ENCODE results near the gene RTN4.
"Not testable (repeated sequence)": the region's sequence is repeated elsewhere in the genome, so short reads cannot be mapped to it uniquely, and the experiment has no call there.

Gene RTN4

GRCh38 chr2:55063226-55063625, 13.0 kb upstream of the RTN4 start:
- no peak for DNase-seq

GRCh38 chr2:55062754-55063153, 12.5 kb upstream of the RTN4 start:
- no peak for DNase-seq

DNA sequence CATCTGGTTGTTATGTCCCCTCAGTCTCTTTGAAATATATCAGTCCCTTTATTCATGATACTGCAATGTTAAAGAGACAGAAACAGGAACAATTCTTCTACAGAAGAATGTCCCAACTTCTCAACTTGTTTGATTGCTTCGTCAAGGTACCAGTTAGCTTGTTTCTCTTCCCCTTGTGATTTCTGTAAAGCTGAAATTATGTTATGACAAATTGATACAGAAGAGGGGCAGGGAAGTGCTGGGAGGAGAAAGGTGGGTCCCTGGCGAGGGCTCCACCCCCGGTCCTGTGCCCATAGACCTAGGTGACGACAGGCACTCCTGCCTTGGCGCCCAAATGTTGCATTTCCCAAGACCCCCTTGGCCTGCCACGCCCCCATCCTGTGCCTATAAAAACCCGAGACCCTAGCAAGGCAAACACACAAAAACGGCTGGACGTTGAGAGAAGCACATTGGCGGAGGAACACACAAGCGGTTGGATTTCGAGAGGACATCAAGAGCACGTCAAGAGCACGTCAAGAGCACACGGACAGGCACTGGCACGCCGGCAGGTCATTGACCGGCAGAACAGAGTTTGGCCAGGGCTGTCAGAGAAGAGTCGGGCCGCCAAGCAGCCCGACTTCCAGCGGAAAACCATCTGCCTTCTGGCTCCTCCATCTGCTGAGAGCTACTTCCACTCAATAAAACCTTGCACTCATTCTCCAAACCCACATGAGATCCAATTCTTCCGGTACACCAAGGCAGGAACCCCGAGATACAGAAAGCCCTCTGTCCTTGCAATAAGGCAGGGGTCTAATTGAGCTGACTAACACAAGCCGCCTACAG, 11.5 kb upstream of the RTN4 start:
- DNase-seq, result no peak

GRCh38 chr2:55059793-55060192, 9.5 kb upstream of the RTN4 start:
- no peak for DNase-seq

- no peak for DNase-seq
These were observed 7.2 kb upstream of the RTN4 start for GRCh38 chr2:55057474-55057873.

DNA sequence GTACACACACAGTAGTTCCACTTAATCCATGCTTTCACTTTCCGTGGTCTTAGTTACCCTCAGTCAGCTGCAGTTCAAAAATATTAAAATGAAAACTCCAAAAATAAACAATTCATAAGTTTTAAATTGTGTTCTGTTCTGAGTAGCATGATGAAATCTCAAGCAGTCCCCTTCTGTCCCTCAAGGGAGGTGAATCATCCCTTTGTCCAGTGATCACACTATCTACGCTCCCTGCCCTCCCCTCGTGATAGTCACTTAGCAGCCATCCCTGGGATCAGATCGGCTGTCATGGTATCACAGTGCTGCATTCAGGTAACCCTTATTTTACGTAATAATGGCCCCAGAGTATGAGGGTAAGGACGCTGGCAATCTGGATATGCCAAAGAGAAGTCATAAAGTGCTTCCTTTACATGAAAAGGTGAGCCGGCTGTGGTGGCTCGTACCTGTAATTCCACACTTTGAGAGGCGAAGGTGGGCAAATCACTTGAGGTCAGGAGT, 5.8 kb upstream of the RTN4 start:
- DNase-seq, result no peak

- peak; percentile 29 for DNase-seq
These were observed 4.0 kb upstream of the RTN4 start for GRCh38 chr2:55054106-55054875.

- not testable (repeated sequence) for DNase-seq
These were observed 3.0 kb upstream of the RTN4 start for GRCh38 chr2:55053225-55053624.

DNA sequence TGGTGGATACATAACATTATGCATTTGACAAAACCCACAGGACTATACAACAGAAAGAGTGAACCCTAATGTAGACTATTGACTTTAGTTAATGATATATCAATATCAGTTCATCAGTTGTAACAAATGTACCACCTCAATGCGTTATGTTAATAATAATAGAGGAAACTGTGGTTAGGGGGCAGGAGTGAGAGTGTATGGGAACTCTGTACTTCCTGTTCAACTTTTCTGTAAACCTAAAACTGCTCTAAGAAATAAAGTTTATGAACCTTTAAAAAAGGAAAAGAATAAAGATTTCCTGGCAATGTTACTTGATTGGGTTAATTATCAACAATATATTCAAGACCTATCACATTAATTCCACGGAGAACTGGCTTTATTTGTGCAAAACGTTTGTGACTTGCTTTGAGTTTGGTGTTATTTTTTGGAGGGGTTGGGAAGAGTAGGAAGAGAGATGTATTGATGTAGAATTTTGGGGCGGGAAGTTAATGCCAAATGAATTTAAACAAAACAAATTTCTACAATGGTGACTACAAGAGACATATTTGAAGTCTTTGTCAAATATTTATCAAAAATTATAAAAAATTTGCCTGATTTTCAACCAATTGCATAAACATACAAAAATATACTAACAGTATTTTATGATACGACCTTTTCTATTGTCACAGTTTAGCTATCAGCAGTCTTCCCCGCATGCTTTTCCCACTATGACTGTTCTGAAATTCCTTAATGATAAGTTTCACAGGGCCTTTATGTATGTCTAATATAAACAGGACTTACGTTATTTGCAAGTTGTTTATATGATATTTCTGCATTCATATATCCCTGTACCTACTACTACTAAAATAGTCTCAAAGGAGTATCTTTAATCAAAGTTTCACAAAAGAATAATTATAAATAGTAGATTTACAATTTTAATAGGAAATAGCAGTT, 2.1 kb upstream of the RTN4 start:
- DNase-seq, result no peak

- DNase-seq, result no peak
These were observed 995 bp upstream of the RTN4 start for GRCh38 chr2:55051026-55051866.

- no peak for DNase-seq
These were observed 491 bp downstream of the RTN4 start for GRCh38 chr2:55049821-55050099.

GRCh38 chr2:55049043-55049820, 1.0 kb downstream of the RTN4 start:
- peak; percentile 64 for DNase-seq

DNA sequence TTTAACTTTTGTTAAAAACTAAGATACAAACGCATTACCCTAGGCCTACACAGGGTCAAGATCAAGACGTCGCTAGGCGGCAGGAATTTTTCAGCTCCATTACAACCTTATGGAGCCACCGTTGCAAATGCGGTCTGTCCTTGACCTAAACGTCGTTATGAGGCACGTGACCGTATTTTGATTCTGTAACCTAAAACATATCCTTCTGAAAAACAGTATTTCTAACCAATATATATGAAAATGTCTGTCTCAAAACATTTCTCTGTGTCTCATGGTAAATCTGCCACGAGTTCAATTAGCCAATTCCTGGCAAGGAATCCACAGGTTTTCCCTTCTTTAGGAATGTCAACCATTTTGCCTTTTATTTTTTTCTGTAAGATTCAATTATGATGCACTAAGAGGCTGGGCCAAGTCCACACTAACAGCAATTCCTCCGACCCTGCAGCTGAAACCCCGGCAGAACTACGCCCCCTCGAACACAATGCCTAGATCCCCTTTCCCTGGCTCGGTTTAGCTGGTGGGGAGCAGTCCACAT, 1.7 kb downstream of the RTN4 start:
- DNase-seq, result peak; percentile 53

DNA sequence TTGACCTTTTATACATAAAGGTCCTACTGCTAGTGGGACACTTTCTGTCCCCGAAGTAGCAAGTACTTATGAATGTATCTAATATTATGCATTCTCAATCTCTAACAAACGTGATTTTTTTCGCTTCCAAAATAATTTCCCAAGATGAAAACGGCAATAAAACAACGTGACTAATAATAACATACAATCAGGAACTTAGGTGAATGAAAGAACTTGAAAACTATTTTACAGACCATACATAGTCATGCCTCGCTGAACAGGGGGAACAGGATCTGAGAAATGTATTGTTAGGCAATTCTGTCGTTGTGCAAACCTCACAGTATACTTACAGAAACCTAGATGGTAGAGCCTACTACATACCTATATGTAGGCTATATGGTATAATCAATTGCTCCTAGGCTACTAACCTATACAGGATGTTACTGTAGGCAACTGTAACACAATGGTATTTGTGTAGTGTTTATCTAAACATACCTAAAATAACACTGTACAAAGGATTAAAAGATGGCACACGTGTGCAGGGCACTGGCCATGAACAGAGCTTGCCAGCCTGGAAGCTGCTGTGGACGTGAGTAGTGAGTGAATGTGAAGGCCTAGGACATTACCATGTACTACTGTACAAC, 2.5 kb downstream of the RTN4 start:
- DNase-seq, result peak; percentile 57

- DNase-seq, result no peak
These were observed 4.5 kb downstream of the RTN4 start for GRCh38 chr2:55045780-55046179.

DNA sequence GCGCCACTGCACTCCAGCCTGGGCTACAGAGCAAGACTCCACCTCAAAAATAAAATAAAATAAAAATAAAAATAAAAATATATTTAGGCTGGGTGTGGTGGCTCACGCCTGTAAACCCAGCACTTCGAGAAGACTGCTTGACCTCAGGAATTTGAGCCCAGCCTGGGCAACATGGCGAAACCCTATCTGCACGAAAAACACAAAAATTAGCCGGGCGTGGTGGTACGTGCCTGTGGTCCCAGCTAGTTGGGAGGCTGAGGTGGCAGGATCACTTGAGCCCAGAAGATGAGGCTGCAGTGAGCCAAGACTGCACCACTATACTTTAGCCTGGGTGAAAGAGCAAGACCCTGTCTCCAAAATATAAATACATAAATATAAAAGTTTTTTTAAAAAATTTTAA, 6.4 kb downstream of the RTN4 start:
- DNase-seq, result no peak

- no peak for DNase-seq
These were observed 11.8 kb downstream of the RTN4 start for GRCh38 chr2:55038428-55038827.

DNA sequence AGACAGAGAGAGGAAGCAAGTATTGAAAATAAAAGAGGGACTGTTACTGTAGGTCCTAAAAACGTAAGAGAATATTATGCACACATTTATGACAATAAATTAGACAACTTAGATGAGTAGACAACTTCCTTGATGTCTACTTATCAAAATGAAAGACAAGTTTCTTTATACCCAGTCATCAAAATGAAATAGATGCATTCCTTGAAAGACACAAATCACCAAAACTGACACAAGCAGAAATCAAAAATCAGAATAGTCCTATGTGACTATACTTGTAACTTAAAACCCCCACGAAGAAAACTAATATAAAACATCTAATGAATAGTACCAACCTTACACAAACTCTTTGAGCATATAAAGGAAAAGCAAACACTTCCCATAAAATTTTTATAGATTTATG, 14.5 kb downstream of the RTN4 start:
- no peak for DNase-seq

DNA sequence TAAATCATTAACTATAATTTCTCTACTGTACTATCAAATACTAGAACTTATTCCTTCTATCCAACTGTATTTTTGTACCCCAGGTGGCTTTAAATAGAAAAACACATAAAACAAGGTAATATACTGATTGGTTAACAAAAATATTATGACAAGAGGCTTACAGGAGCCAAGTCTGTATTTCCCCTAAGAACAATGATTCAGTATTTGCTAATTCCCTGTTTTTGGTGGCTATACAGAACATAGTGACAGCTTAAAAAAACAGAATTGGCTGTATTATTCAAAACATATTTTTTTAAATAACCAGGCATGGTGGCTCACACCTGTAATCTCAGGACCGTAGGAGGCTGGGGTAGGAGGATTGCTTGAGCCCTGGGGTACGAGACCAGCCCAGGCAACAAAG, 16.3 kb downstream of the RTN4 start:
- no peak for DNase-seq

DNA sequence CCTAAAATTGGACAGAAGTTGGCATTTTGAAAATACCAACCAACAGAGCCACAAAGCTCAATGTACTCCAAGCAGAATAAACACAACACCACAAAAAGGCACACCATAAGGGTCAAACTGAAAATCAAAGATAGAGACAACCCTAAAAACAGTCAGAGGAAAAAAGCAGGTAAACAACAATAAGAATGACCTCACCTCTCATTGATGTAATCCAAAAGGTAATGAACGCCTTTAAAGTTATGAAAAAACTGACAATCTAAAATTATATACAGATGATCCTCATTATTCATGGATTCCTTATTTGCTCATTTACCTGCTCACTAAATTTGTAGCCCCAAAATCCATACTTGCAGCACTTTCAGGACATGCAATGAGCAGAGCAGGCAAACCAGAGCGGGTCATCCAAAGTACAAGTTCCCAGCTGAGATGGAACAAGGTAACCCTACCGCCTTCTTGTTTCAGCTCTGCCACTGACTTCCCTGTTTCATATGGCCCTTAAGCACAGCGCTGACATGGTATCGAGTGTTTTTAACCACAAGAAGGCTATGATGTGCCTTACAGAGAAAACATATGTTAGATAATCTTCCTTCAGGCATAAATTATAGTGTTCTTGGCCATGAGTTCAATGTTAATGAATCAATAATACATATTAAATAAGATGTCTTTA, 17.0 kb downstream of the RTN4 start:
- DNase-seq, result no peak
